Esophagus mucosa (tissue), 1 donor: ENCODE data around the gene FNIP1. TPM values are rescaled to one million over a fixed set of nuclear protein-coding genes. Genes with fewer than 3 reads are reported as not detected.
"Not testable (repeated sequence)": the region's sequence is repeated elsewhere in the genome, so short reads cannot be mapped to it uniquely, and the experiment has no call there.

Source experiments
- ATAC-seq: fragments of 200-7000 bp; cut with Tn5 transposase; one replicate; pipeline ENCODE4 v1.9.1; 2020
- total RNA-seq: library from RNA; stranded (reverse); gene quantifications from one replicate; pipeline ENCODE4 v1.2.4, GENCODE V29; 2023
- donor health status: DM: yes; HTN: yes; CAD: no.

The FNIP1 gene
- total RNA-seq, 1 donor from 2014 or later, result 11.7 TPM

DNA sequence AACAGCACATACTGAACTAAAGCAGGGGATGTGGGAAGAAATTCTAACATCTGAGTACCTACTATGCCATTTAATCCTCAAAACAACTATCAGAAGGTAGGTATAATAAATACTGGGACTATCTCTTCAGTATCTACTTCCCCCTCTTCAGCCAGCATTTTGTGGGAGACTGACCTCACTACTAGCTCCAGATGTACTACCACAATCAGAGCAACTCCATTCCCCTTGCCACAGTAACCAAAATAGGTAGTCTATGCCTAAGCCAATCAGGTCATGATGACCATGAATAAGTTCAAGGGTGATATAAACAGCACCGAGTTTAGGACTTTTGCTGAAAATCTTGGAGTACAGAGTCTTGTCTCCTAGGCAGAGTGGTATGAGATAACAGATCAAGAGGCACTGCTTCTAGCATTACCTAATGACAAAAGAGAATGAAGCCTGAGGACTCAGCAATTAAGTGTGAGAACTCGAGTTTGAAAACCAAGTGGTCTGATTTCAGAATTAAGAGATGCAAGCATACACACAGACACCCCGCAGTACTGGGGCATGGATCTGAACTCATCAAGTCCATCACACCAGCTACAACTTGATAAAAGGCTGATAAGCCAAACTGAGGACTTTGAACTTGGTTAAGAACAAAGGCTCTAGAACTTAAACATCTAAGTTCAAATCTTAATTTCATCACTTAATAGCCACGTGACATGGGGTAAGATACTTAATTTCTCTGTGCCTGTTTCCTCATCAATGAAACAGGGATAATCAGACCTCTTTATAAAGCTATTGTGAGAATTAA is 9.7 kb downstream of the FNIP1 start:
- ATAC-seq, result no peak

DNA sequence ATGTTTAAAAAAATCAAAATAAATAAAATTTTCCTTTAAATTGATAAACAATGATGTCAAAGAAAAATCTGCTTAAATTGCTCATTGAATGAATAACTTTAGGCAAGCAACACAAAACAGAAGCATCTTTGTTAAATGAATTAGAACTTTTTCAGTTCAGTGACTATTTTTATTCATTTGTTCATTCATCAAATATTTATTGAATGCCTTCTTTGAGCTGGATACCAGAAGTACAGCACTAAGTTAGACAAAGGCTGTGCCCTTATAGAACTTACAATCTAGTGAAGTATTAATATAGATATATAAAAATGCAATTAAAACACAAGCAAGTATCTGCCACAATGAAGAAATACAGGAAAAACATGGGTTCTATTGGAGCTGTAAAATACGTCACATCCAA is 10.8 kb downstream of the FNIP1 start:
- no peak for ATAC-seq

DNA sequence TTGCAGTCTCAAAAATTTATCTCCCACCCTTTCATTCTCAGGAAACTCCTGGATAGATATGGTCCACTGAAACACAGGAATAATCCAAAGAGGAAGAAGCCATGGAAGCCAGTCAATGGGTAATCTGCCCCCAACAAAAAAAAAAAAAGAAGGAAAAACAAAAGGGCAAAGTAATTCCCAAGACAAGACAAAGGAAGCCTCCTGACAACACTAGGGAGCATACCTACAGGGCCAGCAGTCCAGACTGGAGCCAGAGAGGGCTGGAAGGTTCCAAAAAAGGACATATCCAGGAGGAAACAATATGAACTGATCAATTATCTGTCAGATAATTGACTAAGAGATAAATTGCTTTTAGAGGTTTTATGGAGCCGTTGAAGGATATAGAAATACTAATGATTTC is 12.9 kb downstream of the FNIP1 start:
- ATAC-seq, result no peak

DNA sequence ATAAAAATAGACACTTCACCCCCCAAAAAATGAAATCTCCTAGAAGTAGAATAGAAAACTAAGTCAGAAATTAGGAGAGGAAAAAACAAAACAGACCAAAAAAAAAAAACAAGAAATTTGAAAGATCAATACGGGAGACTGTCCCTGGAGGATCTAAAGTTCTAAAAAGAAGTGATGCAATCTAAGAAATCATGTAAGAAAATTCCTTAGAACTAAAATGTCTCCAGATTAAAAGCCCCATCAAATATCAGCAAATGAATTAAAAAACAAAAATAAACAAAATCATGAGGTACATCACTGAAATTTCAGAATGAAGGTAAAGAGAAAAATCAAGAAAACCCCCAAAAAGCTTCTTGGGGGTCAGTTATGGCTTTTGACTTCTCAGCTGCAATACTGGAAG is 13.5 kb downstream of the FNIP1 start:
- ATAC-seq, result no peak

DNA sequence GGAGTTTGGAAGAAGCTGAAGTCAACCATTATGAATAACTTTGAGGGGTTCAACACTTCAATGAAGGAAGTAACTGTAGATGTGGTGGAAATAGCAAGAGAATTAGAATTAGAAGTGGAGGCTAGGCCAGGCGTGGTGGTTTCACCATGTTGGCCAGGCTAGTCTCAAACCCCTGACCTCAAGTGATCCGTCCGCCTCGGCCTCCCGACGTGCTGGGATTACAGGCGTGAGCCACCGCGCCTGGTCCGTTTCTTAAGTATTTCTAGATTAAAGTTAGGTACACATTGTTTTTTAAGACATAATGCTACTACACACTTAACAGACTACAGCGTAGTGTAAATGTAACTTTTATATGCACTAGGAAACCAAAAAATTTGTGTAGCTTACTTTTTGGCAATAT is 14.1 kb downstream of the FNIP1 start:
- ATAC-seq, result no peak

DNA sequence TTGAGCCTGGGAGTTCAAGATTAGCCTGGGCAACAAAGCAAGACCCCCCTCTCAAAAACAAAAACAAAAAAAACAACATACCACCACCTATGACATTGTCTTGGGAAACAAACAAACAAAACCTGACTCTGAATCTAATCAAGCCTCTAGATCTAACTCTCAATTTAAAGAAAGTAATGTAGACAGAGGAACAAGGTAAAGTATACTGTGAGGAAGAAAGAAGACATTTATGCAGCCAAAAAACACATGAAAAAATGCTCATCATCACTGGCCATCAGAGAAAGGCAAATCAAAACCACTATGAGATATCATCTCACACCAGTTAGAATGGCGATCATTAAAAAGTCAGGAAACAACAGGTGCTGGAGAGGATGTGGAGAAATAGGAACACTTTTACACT is 18.7 kb downstream of the FNIP1 start:
- not testable (repeated sequence) for ATAC-seq

DNA sequence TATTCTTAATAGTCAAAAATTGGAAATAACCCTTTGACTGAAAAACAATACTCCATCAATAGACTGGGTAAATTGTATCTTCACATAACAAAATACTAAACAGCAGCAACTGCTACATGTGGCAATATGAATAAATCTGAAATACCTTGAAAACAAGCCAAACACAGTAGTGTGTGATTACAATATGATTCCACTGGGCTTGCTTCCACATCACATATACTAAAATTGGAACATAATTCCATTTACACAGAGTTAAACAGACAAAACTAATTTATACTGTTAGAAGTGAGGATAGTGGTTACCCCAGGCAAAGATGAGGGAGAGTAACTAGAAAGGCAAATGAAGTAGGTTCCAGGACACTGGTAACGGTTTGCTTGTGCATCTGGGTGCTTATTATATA is 20.4 kb downstream of the FNIP1 start:
- no peak for ATAC-seq

DNA sequence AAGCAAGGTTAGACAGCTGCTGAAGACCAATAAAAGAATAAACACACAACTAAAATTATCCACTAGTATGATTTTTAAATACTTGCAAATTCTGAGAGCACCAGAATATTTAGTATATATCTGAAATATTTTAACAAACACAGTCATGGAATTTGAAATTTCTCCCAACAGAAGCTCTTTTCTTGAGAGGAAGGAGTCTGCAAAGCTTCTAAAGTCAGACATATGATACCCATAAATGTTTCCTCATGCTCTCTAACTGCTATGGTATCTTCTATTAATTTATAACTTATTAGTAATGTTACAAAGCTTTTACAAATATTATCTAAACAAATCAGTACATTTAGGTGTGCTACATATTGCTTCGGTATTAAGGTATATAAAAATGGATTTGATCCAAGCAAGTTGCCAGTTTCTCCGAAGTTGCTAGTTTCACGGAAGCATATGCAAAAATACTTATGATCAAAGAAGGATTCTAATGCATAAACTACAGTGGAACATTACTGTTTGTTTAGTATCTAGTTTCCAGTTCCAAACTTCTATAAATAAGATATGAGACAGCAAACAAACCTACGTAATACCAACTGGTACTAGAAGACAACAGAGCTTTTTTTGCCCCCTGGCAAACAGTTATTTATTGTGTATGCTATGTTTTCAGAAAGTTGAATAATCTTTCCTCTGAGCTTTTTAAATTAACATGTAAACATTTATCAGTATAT is 22.0 kb downstream of the FNIP1 start:
- ATAC-seq, result no peak

DNA sequence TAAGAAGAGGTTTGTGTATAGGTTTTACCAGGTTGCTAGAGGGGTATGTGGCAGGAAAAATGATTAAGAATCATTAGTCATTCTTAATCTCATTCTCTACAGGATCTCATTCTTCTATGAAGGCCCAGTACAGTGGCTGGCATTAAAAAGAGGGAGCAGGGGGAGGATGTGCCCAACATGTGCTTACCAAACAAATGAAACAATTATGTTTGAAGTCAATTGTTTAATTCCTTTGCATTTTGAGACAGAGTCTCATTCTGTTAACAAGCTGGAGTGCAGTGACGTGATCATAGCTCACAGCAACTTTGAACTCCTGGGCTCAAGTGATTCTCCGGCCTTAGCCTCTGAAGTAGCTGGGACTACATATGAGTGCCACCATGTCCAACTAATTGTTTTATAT is 23.0 kb downstream of the FNIP1 start:
- ATAC-seq, result no peak

DNA sequence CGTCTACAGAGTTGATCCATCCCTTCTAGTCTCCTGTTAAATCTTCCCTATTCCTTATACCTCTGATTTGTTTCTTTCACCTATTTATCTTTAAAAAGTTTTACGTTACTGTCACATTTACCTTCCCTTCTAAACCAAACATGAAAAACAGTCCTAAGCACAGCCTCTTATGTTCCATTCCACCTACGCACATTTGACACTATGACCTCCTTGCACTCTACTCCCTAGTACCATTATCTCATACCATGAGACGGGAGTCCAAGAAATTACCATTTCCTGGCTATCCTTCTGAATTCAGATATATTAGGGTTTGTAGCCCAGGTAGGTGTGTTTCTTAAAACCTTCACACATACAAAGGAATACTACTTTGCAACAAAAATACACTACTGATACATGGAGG is 25.1 kb downstream of the FNIP1 start:
- ATAC-seq, result no peak

DNA sequence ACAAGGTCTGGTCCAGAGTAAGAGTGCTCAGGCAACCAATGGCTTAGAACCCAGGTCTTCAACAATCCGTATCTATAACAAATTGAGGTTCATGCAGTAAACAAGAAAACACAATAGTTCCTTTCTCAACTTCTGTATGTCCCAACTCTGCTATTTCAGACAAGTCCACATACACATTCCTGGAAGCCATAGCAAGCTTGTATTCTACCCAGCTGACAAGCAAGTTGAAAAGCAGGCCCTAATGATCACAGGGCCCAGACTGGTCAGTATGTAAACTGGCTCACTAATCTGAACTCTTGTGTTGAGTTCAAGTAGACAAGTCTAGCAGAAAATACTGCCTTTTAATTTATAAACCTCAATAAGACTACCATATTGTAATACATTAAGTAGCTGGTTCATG is 26.9 kb downstream of the FNIP1 start:
- no peak for ATAC-seq

DNA sequence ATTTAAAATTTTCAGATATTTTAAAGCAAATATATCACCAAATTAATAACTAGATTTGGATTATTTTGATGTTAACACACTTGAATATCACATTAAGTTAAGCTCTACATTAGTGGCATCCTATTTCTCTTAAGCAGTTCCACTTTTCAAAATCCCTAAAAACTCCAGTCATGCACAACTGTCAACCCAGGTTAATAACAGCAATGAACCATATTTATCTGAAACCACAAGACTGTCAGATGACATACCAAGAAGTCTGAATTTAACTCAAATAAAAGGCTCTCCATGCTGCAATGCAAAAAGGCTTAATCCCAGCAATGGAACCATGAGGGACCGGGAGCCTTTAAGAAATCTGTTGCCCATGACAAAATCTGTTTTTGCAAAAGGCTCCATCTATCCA is 27.5 kb downstream of the FNIP1 start:
- ATAC-seq, result no peak

DNA sequence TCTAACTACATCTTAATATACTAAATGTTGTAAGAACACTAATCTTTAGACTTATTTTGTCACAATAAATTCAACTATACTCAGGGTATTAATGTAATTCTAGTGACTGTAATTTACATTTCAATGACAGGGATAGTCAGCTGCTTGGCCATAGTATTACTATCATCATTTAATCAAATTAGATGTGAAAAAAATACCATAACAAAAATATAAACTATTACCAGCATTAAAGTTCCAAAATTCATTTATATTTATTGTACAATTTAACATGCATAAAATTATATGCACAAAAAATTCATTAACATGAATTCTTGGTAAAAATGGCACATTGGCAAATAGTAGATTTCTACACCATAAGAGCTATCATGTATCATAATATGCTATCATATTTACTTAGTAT is 28.9 kb downstream of the FNIP1 start:
- no peak for ATAC-seq

DNA sequence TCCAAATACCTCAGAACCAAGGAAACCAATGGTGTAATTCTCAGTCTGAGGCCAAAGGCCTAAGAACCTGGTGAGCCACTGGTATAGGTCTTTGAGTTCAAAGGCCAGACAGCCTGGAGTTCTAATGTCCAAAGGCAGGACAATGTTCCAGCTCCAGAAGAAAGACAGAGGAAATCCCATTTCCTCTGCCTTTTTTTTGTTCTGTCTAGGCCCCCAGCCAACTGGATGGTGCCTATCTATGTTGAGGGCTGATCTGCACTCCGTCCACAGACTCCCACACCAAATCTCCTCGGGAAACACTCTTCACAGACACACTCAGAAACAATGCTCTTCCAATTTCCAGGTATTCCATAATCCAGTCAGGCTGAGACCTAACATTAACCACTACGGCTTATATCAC is 30.1 kb downstream of the FNIP1 start:
- no peak for ATAC-seq

DNA sequence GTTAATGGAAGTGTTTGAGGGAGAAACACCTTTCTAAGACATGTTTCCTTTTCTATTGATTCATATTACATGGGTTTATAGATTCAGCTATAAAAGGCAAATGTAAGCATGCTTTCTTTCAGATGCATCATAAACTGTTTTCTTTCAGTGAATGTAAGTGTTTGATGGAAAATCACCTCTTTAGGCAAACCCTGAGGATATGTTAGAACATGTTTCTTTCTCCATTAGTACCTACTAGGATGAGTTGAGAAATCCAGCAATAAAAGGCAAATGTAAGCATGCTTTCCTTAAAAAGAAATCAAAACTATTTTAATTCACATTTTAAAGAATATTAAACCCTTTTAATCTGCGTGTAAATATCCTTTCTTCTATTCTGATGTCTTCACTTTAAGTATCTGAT is 31.6 kb downstream of the FNIP1 start:
- ATAC-seq, result no peak

DNA sequence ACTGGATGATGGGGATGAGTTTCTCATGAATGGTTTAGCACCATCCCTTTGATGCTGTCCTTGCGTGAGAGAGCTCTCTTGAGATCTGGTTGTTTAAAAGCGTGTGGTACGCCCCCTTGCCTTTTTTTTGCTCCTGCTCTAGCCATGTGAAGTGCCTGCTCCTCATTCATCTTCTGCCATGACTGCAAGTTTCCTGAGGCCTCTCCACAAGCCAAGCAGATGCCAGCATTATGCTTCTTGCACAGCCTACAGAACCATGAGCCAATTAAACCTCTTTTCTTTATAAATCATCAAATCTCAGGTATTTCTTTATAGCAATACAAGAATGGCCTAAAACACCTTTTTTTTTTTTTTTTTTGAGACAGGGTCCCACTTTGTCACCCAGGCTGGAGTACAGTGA is 32.8 kb downstream of the FNIP1 start:
- ATAC-seq, result no peak

DNA sequence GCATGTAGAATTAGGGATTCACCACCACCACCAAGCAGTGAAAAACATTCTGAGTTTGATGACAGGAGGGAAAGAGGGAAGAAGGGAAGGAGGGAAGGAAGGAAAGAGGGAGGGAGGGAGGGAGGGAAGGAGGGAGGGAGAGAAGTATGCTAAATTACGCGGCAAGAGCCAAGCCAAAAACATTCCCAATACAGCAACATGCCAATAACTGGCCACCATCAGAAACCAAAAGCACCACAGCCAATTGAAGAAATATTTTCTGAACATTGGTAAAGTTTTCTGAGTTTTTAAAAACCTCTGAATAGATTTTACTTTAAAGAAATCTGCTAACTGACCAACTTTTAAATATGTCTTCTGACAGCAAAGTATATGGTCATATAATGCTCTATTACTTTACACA is 36.0 kb downstream of the FNIP1 start:
- ATAC-seq, result no peak

DNA sequence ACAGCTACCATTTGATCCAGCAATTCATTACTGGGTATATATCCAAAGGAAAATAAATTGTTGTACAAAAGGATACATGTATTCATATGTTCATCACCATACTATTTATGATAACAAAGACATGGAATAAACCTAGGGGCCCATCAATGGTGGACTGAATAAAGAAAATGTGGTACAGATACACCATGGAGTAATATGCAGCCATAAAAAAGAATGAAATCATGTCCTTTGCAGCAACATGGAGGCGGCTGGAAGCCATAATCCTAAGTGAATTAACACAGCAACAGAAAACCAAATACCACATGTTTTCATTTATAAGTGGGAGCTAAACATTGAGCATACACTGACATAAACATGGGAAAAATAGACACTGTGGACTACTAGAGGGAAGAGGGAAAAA is 37.1 kb downstream of the FNIP1 start:
- no peak for ATAC-seq

DNA sequence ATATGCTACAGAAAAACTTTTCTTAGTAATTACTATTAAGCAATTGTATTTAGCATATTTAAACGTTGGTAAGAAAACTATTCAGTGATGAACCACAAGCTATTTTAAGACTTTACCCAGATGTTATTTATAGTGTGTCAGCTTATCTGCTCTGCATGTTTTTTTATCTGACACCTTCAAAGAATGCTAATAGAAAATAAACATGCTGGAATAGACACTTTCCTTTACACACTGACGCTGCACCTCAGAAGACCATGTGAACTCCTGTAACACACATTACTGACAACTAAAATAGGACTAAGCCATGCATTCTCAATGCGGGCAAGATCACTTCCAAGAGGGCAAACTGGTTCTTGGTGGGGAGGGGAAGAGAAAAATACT is 38.3 kb downstream of the FNIP1 start:
- ATAC-seq, result no peak

DNA sequence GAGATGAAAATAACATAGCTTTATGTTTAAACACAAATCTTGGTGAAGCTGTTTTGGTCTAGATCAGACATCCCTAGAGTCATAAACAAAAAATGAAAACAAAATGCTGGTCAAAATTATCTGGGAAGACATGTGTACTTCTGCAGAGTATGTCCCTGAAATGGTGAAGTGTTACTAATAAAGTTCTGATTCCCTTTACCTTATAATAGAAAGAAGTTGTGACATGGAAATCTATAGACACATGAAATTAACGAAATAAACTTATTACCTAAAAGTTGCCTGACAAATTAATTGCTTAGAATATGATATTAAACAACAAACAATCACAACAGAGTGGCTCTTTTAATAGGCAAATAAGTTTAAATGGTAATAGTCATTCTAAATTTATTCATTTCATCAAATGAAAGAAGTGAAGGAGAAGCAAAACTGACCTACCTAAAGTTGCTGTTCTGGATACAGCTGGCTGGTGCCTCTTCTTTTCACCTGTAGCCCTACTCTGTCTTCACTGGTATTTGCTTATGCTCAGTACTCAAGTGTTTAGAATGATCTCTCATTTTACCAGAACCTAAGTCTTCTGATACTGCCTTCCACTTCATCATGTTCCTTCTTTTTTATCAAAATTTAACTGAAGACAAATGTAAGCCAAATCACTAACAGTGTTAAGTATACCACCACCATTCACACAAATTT is 38.8 kb downstream of the FNIP1 start:
- no peak for ATAC-seq

DNA sequence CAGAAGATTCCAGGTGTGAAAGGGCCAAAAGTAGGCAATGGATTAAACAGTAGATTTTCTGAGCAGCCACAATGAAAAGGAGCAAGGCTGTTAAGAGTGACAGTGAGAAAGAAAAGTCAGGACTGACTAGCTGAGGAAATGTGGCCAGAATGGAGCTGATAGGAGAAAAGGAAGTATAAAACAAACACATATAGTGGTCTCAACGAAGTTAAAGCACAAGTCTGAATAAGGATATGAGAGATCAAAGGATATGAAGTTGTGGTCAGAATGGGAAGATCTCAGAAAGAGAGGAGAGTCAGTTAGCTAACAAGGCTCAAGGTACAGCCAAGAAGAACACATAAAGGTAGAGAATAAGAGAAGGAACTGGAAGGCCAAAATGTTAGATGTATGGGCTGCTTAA is 39.9 kb downstream of the FNIP1 start:
- ATAC-seq, result no peak

DNA sequence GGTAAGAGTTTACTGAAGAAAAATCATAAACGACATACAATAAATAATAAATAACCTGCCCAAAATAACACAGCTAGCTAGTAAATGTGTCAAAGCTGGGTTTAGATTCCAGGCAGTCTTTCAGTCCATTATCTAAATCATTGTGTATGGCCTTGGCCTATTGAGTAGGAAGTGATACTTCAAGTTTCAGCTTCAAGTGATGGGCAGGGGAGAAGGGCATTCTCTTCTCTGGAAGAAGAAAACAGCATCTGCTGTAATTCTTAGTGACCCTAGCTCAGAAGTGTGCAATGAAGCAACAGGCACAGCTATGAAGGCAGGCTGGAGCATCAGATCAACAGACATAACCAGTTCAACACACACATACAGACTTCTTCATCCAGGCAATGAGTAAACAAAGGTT is 42.5 kb downstream of the FNIP1 start:
- ATAC-seq, result no peak

DNA sequence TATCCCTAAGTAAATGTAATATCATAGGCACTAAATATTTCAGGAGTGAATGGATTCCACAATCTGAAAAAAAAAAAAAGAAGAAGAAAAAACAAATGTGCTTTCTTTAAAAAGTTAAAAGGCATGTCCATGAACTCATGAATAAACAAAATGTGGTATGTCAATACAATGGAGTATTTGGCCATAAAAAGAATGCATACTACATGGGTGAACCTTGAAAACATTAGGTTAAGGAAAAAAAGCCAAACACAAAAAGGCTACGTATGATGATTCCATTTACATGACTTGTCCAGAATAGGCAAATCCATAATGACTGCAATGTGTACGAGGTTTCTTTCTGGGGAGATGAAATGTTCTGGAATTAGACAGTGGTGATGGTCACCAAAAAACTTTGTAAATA is 45.3 kb downstream of the FNIP1 start:
- no peak for ATAC-seq
